GM23338 (cell line): ENCODE data around the gene CPA1. TPM values are rescaled to one million over a fixed set of nuclear protein-coding genes. Genes with fewer than 3 reads are reported as not detected.

ENCODE experiments used
- ATAC-seq: fragments of 200-7000 bp; cut with Tn5 transposase; 3 replicates; pipeline ENCODE4 v1.9.1; 2020
- DNase-seq: peaks from one replicate; pipeline ENCODE4 v3.0.0-alpha.2; 2015; ENCODE audit warnings: low spot score
- H2AFZ ChIP-seq: fragments of 200-600 bp; sonication (generic); 2 replicates; pipeline ENCODE4 v1.8.0; 2016; ENCODE audit warnings: antibody characterized with exemption, mild to moderate bottlenecking, moderate library complexity
- H3F3A ChIP-seq: fragments of 200-600 bp; sonication (generic); replicated peaks from 2 replicates; pipeline ENCODE4 v1.8.0; 2017; ENCODE audit warnings: antibody characterized with exemption, mixed run types, low read depth
- H3K27ac ChIP-seq: fragments of 200-600 bp; sonication (generic); 2 replicates; pipeline ENCODE4 v1.6.1; 2016; ENCODE audit warnings: low read depth
- H3K27me3 ChIP-seq: fragments of 200-600 bp; sonication (generic); 2 replicates; pipeline ENCODE4 v1.8.0; 2016; ENCODE audit warnings: mild to moderate bottlenecking, mixed run types, moderate library complexity; ENCODE audit not compliant: insufficient read depth
- H3K36me3 ChIP-seq: fragments of 200-600 bp; sonication (generic); 2 replicates; pipeline ENCODE4 v1.8.0; 2016; ENCODE audit warnings: mild to moderate bottlenecking; ENCODE audit not compliant: insufficient read depth
- H3K4me1 ChIP-seq: fragments of 200-600 bp; sonication (generic); 2 replicates; pipeline ENCODE4 v1.8.0; 2016; ENCODE audit warnings: mild to moderate bottlenecking, moderate library complexity; ENCODE audit not compliant: insufficient read depth
- H3K4me2 ChIP-seq: fragments of 200-600 bp; sonication (generic); 2 replicates; pipeline ENCODE4 v1.7.1; 2017; ENCODE audit warnings: mixed run types
- H3K4me3 ChIP-seq: fragments of 200-600 bp; sonication (generic); 2 replicates; pipeline ENCODE4 v1.6.1; 2016; ENCODE audit warnings: mixed run types
- H3K79me2 ChIP-seq: fragments of 200-600 bp; sonication (generic); replicated peaks from 2 replicates; pipeline ENCODE4 v1.8.0; 2017; ENCODE audit warnings: mild to moderate bottlenecking; ENCODE audit not compliant: insufficient read depth
- H3K9me2 ChIP-seq: fragments of 200-600 bp; sonication (generic); 2 replicates; pipeline ENCODE4 v1.8.0; 2017; ENCODE audit not compliant: insufficient read depth
- H4K20me1 ChIP-seq: fragments of 200-600 bp; sonication (generic); replicated peaks from 2 replicates; pipeline ENCODE4 v1.8.0; 2017; ENCODE audit warnings: mild to moderate bottlenecking; ENCODE audit not compliant: insufficient read depth
- H3K27ac Mint-ChIP-seq: 2 replicates; pipeline ENCODE4 v1.8.0; 2020; ENCODE audit warnings: inconsistent platforms, mild to moderate bottlenecking, moderate library complexity, mixed read lengths
- H3K27me3 Mint-ChIP-seq: 3 replicates; pipeline ENCODE4 v1.8.0; 2022; ENCODE audit warnings: low read depth, mild to moderate bottlenecking, moderate library complexity, mixed read lengths, inconsistent platforms; ENCODE audit not compliant: insufficient read depth, poor library complexity
- H3K36me3 Mint-ChIP-seq: 3 replicates; pipeline ENCODE4 v1.8.0; 2021; ENCODE audit warnings: low read depth, mild to moderate bottlenecking, inconsistent platforms, moderate library complexity, mixed read lengths
- H3K4me1 Mint-ChIP-seq: 3 replicates; pipeline ENCODE4 v1.8.0; 2020; ENCODE audit warnings: mild to moderate bottlenecking, inconsistent platforms, mixed read lengths
- H3K4me3 Mint-ChIP-seq: 3 replicates; pipeline ENCODE4 v1.8.0; 2021; ENCODE audit warnings: moderate library complexity, mild to moderate bottlenecking, inconsistent platforms, mixed read lengths
- H3K9me3 Mint-ChIP-seq: 3 replicates; pipeline ENCODE4 v1.8.0; 2020; ENCODE audit warnings: moderate library complexity, mild to moderate bottlenecking, inconsistent platforms, mixed read lengths
- CREB1 ChIP-seq: fragments of 250-450 bp; sonication (Bioruptor Pico); IDR thresholded peaks from 2 replicates; pipeline ENCODE4 v1.5.0; 2020; ENCODE audit warnings: low read depth, mild to moderate bottlenecking, moderate library complexity
- CTCF ChIP-seq, 2 experiments: fragments of 200-600 bp in 1 of 2; sonication (generic) in 1 of 2; conservative IDR thresholded peaks; 2 replicates each; pipeline versions ENCODE4 v1.5.1 to v1.6.1; 2016 to 2017; ENCODE audit warnings: antibody characterized with exemption in 2 of 2, low read depth in 2 of 2, mild to moderate bottlenecking in 2 of 2, moderate library complexity in 1 of 2
- ETS1 ChIP-seq: IDR thresholded peaks from 2 replicates; pipeline ENCODE4 v1.6.1; 2016; ENCODE audit warnings: antibody characterized with exemption
- JUNB ChIP-seq: IDR thresholded peaks from one replicate; pipeline ENCODE4 v1.6.1; 2016; ENCODE audit warnings: antibody characterized with exemption; ENCODE audit not compliant: unreplicated experiment
- NANOG ChIP-seq: IDR thresholded peaks from 2 replicates; pipeline ENCODE4 v1.6.1; 2016; ENCODE audit warnings: antibody characterized with exemption, borderline replicate concordance
- POLR2AphosphoS5 ChIP-seq: IDR thresholded peaks from 2 replicates; pipeline ENCODE4 v1.6.1; 2016; ENCODE audit warnings: antibody characterized with exemption, low read depth
- REST ChIP-seq: IDR thresholded peaks from one replicate; pipeline ENCODE4 v1.6.1; 2018; ENCODE audit warnings: antibody characterized with exemption; ENCODE audit not compliant: unreplicated experiment
- STAT1 ChIP-seq: IDR thresholded peaks from one replicate; pipeline ENCODE4 v1.6.1; 2016; ENCODE audit warnings: antibody characterized with exemption; ENCODE audit not compliant: unreplicated experiment
- ZNF114 ChIP-seq: fragments of 250-450 bp; sonication (Bioruptor Pico); IDR thresholded peaks from 2 replicates; pipeline ENCODE4 v1.5.0; 2020; ENCODE audit warnings: mild to moderate bottlenecking, moderate library complexity
- ZNF462 ChIP-seq: fragments of 250-450 bp; sonication (Bioruptor Pico); IDR thresholded peaks from 2 replicates; pipeline ENCODE4 v1.5.0; 2020; ENCODE audit warnings: mild to moderate bottlenecking, moderate library complexity
- polyA plus RNA-seq: library from polyadenylated mRNA; unstranded; fragments of >200 nt; fragmentation: Nextera tagmentation; extraction: Ambion mirVana; gene quantifications from 2 replicates; pipeline ENCODE4 v1.2.1, GENCODE V29; 2016
- total RNA-seq: library from RNA; depleted of rRNA; stranded (reverse); fragments of >200 nt; shearing (Covaris generic); gene quantifications from 2 replicates; pipeline ENCODE4 v1.2.3, GENCODE V29; 2014

Gene CPA1
- total and polyA plus RNA-seq, 2 experiments from 2014 or later: not detected

- Histone ChIP-seq H3K79me2 (no peaks in the 10 kb centered on the region), H3F3A (no peaks in the 10 kb centered on the region), H3K27me3 (no peaks in the 10 kb centered on the region), H2AFZ (no peak overlapping the region), H3K27ac (no peak overlapping the region), H3K4me1 (no peaks in the 10 kb centered on the region), H3K36me3 (no peaks in the 10 kb centered on the region), H3K4me2 (no peak overlapping the region), H3K4me3 (no peak overlapping the region), H3K9me2 (no peaks in the 10 kb centered on the region), H4K20me1 (no peaks in the 10 kb centered on the region)
- no peaks in the 10 kb centered on the region for H3K36me3 Mint-ChIP-seq
- H3K27me3 Mint-ChIP-seq: no peaks in the 10 kb centered on the region
- DNase-seq: no peak
- TF ChIP-seq ETS1 (no peak), ZNF114 (no peak), STAT1 (no peak), CREB1 (CRISPR knock-in tag) (no peak), CTCF (conservative IDR thresholded peaks at IDR 0.05; ENCODE audit: low read depth in 2 of 2) (no peak), REST (no peak)
- no peak overlapping the region for H3K27ac Mint-ChIP-seq
- H3K9me3 Mint-ChIP-seq: no peaks in the 10 kb centered on the region
- no peak overlapping the region for H3K4me3 Mint-ChIP-seq
- ATAC-seq: no peak
- no peaks in the 10 kb centered on the region for H3K4me1 Mint-ChIP-seq
These were observed 28.9 kb downstream of the CPA1 start for GRCh38 chr7:130409067-130409711.

- H3K9me2 ChIP-seq: no peaks in the 10 kb centered on the region
- no peak overlapping the region for H3K4me3 ChIP-seq
- H3K79me2 ChIP-seq: no peaks in the 10 kb centered on the region
- no peaks in the 10 kb centered on the region for H3F3A ChIP-seq
- DNase-seq: no peak
- H3K4me3 Mint-ChIP-seq: no peak overlapping the region
- no peaks in the 10 kb centered on the region for H4K20me1 ChIP-seq
- no peaks in the 10 kb centered on the region for H3K27me3 ChIP-seq
- H3K36me3 Mint-ChIP-seq: no peaks in the 10 kb centered on the region
- no peak for ATAC-seq
- no peaks in the 10 kb centered on the region for H3K27me3 Mint-ChIP-seq
- H3K27ac Mint-ChIP-seq: no peak overlapping the region
- H3K9me3 Mint-ChIP-seq: no peaks in the 10 kb centered on the region
- no peaks in the 10 kb centered on the region for H3K36me3 ChIP-seq
- H3K27ac ChIP-seq: no peak overlapping the region
- no peak overlapping the region for H2AFZ ChIP-seq
- H3K4me1 ChIP-seq: no peaks in the 10 kb centered on the region
- H3K4me1 Mint-ChIP-seq: no peaks in the 10 kb centered on the region
- H3K4me2 ChIP-seq: no peak overlapping the region
- TF ChIP-seq ZNF462 (CRISPR knock-in tag): no peak
- no peak for TF ChIP-seq JUNB
- no peak for TF ChIP-seq ZNF114
- TF ChIP-seq NANOG: no peak
- TF ChIP-seq CREB1 (CRISPR knock-in tag): no peak
- no peak for TF ChIP-seq POLR2AphosphoS5
These were observed 29.4 kb downstream of the CPA1 start for GRCh38 chr7:130409712-130410072.
